Putamen (tissue), 1 donor: ENCODE data around the gene ATP8A2.
A peak's percentile ranks its signal among the peaks of the same experiment; 100 is the strongest.
"Not testable (repeated sequence)": the region's sequence is repeated elsewhere in the genome, so short reads cannot be mapped to it uniquely, and the experiment has no call there.

Experiments
- DNase-seq: peaks from one replicate; pipeline ENCODE4 v3.0.0-alpha.2; 2016; ENCODE audit warnings: low spot score

Gene ATP8A2

GRCh38 chr13:25371875-25372283 lies at the start of gene ATP8A2:
Gene ATP8A2 (plus strand): TSS chr13:25371974. CDS start chr13:25372213, 239 bp downstream.
- DNase-seq = no peak

GRCh38 chr13:25324100-25324499 lies 47.7 kb upstream of the ATP8A2 start:
- DNase-seq = no peak

DNA sequence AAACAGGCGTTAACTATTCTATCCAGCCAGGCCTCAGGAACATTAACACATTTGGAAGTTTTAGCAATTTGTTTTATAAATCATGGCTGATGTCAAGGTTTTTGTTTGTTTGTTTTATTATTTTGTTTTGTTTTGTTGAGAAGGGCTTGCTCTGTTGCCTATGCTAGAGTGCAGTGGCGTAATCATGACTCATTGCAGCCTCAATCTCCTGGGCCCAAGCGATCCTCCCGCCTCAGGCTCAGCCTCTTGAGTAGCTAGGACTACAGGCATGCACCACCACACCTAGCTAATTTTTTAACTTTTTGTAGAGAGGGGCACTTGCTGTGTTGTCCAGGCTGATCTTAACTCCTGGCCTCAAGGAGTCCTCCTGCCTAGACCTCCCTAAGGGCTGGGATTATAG lies 42.1 kb upstream of the ATP8A2 start:
- DNase-seq = no peak

- no peak for DNase-seq
Observed at GRCh38 chr13:25330541-25330940, 41.2 kb upstream of the ATP8A2 start.

GRCh38 chr13:25335856-25336255 lies 35.9 kb upstream of the ATP8A2 start:
- no peak for DNase-seq

- DNase-seq = no peak
Observed at GRCh38 chr13:25345576-25345975, 26.2 kb upstream of the ATP8A2 start.

GRCh38 chr13:25347151-25347550 lies 24.6 kb upstream of the ATP8A2 start:
- DNase-seq = no peak

DNA sequence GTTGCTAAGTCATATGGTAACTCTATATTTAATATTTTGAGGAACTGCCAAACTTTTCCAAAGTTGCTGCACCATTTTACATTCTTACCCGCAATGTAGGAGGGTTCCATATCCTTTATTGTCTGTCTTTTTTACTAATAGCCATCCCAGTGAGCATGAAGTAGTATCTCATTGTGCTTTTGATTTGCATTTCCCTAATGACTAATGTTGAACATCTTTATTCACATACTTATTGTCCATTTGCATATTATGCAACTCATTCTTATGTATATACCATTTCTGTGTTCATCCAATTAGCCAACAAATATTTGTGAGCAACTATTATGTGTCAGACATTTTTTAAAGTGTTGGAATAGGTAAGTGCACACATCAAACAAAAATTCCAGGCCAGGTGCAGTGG lies 20.4 kb upstream of the ATP8A2 start:
- no peak for DNase-seq

DNA sequence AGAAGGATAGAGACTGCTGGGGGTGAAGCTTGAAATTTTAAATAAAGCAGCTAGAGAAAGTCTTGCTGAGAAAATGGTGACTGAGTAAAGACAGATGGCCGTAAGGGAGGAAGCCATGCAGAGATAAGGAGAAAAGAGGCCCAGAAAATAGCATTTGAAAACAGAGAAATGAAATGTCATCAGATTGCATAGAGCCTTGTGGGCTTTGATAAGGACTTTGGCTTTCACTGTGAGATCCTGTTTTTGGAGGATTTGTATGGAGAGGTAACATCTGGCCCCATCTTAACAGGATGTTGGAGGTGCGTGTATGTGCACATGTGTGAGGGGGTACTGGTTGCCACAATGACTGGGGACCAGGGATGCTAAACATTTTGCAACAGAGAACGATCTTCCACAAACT lies 19.5 kb upstream of the ATP8A2 start:
- DNase-seq = no peak

DNA sequence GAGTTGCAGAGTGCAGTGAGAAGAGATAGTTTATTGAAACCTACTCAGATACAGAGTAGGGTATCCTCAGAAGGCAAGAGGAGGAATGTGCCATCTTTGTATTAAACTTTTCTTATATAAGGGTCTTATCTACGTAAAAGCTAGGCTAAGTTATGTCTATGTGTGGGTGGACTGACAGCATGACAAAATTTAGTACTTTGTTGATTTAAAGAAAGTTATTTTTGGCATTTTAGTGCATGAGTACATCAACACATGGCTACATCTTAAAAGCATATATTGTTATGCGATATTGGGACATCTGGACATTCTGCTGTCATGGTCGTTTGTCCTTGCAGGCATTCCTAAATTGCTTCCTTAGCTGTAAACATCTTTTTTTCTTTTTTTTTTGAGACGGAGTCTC lies 19.0 kb upstream of the ATP8A2 start:
- no peak for DNase-seq

- DNase-seq = no peak
Observed at GRCh38 chr13:25353344-25353743, 18.4 kb upstream of the ATP8A2 start.

DNA sequence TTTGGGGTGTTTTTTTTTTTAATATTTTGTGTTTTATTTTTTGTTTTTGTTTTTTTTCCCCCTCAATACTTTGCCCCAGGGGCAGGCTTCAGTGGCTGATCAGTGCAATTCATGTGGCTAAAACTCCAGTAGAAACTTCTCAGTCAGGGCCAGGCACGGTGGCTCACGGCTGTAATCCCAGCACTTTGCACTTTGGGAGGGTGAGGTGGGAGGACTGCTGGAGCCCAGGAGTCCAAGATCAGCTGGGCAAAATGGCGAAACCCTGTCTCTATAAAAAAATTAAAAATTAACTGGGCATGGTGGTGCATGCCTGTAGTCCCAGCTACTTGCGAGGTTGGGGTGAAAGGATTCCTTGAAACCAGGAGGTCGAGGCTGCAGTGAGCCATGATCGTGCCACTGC lies 17.4 kb upstream of the ATP8A2 start:
- DNase-seq = no peak

DNA sequence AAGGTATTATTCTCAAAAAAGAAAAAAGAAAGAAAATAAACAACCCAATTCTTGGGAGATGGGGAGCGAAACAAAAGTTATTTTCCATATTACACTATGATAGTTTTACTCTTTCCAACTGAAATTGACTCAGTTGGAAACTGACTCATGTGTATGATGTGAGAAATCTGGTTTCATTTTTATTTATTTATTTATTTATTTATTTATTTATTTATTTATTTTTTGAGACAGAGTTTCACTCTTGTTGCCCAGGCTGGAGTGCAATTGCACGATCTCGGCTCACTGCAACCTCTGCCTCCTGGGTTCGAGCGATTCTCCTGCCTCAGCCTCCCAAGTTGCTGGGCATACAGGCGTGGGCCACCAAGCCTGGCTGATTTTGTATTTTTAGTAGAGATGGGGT lies 11.3 kb upstream of the ATP8A2 start:
- not testable (repeated sequence) for DNase-seq

DNA sequence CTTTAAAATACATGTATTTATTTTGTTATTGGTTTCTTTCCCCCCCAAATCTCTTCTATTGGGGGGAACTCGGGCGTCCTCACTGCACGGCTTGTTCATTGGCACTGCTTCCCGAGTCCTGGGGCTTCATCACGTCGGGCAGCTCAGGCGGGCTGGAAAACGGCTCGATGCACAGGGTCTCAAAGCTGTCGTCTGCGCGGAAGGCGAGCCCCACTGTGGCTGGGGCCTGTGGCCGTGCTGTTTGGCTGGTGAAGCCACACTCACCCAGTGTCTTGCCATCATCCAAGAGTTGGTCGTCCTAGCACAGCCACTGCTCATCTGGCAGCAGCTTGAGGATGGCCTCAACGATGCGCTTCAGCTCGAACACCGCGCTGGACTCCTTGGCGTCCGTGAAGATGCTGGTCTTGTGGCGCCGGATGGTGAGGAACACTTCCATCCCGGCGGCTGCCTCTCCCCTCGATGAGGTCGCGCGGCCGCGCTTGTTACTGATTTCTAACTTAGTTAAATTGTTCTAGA lies 6.0 kb upstream of the ATP8A2 start:
- DNase-seq = no peak

- DNase-seq = no peak
Observed at GRCh38 chr13:25371158-25371874, 458 bp upstream of the ATP8A2 start.

GRCh38 chr13:25372284-25373081 lies 709 bp downstream of the ATP8A2 start:
- peak; percentile 45 for DNase-seq

DNA sequence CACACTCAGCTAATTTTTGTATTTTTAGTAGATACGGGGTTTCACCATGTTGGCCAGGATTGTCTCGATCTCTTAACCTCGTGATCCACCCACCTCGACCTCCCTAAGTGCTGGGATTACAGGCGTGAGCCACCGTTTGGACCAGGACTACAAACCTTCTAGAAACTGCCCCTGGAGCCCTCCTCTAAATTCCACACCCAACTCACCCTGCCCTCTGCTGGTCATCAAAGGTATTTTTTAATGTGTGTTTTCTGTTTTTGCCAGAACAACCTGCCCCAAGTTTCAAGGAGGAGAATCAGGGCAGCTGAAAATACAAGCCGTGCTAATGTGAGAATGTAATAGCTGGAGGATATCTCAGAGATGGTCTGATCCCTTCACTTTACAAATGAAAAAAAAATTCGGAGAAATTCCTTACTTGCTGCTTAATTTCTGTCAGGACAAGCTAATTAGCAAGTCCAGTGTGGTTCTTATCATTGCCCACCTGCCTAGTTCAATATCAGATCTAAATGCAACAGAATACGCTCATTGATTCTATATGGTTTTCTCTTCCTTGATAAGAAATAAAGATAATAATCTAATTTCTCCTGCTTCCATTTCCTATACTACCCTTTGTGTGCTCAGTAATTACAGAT lies 4.1 kb downstream of the ATP8A2 start:
- no peak for DNase-seq

GRCh38 chr13:25377244-25377962 lies 5.6 kb downstream of the ATP8A2 start:
- DNase-seq = no peak

DNA sequence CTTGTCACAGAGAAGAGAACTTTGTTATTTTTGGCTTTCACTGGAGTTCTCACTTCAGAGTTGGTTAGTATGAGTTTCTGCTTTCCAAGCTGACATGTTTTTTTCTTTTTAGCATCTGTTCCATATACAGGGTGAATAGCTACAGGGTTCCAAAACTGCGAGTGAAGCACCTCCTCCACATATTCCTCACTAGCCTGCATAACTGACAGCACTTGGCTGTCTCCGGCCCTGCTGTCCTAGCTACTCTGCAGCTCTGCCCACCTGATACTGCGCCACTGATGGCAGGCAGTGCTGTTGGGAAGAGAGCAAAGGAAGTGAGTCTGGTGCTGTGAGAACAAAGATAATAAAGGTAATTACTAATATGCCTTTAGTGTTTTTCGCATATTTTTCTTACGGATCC lies 6.8 kb downstream of the ATP8A2 start:
- DNase-seq = no peak

- DNase-seq = no peak
Observed at GRCh38 chr13:25379011-25379410, 7.2 kb downstream of the ATP8A2 start.

- DNase-seq = no peak
Observed at GRCh38 chr13:25380082-25380481, 8.3 kb downstream of the ATP8A2 start.

GRCh38 chr13:25380741-25381324 lies 9.1 kb downstream of the ATP8A2 start:
- no peak for DNase-seq
